KMS-11 (cell line): ENCODE results near the gene DNAJC1.

Experiments used
- H2AFZ ChIP-seq: fragments of 200-600 bp; sonication (generic); 2 replicates; pipeline ENCODE4 v1.6.1; 2016; ENCODE audit warnings: antibody characterized with exemption, mixed run types, low read depth
- H3K27ac ChIP-seq: fragments of 200-600 bp; sonication (generic); 2 replicates; pipeline ENCODE4 v1.6.1; 2016; ENCODE audit warnings: mild to moderate bottlenecking, mixed run types
- H3K27me3 ChIP-seq: fragments of 200-600 bp; sonication (generic); 2 replicates; pipeline ENCODE4 v1.6.1; 2017; ENCODE audit warnings: mild to moderate bottlenecking, low read depth, mixed run types, moderate library complexity; ENCODE audit not compliant: insufficient read depth
- H3K36me3 ChIP-seq: fragments of 200-600 bp; sonication (generic); 2 replicates; pipeline ENCODE4 v1.6.1; 2017; ENCODE audit warnings: mild to moderate bottlenecking, mixed run types; ENCODE audit not compliant: insufficient read depth
- H3K4me1 ChIP-seq: fragments of 200-600 bp; sonication (generic); 2 replicates; pipeline ENCODE4 v1.6.1; 2016; ENCODE audit warnings: mild to moderate bottlenecking, low read depth, mixed run types; ENCODE audit not compliant: poor library complexity, severe bottlenecking
- H3K4me2 ChIP-seq: fragments of 200-600 bp; sonication (generic); 2 replicates; pipeline ENCODE4 v1.7.0; 2016; ENCODE audit warnings: mild to moderate bottlenecking, mixed run types
- H3K4me3 ChIP-seq: fragments of 200-600 bp; sonication (generic); IDR thresholded peaks from 2 replicates; pipeline ENCODE4 v1.6.1; 2017; ENCODE audit warnings: low read depth, low read length, mixed read lengths; ENCODE audit not compliant: insufficient read depth
- H3K79me2 ChIP-seq: fragments of 200-600 bp; sonication (generic); 2 replicates; pipeline ENCODE4 v1.6.1; 2016; ENCODE audit warnings: low read depth, mixed run types; ENCODE audit not compliant: insufficient read depth
- H3K9ac ChIP-seq: fragments of 200-600 bp; sonication (generic); 2 replicates; pipeline ENCODE4 v1.6.1; 2016; ENCODE audit warnings: mild to moderate bottlenecking, mixed run types
- H4K20me1 ChIP-seq: fragments of 200-600 bp; sonication (generic); 2 replicates; pipeline ENCODE4 v1.6.1; 2016; ENCODE audit warnings: mild to moderate bottlenecking, mixed run types; ENCODE audit not compliant: insufficient read depth
- TF ChIP-seq, protein P1 (sequence below): fragments of 200-600 bp; sonication (generic); conservative IDR thresholded peaks from 2 replicates; pipeline ENCODE4 v1.6.1; 2017; ENCODE audit warnings: low read depth, mild to moderate bottlenecking, antibody characterized with exemption, low read length, moderate library complexity, mixed read lengths

Gene DNAJC1

DNA sequence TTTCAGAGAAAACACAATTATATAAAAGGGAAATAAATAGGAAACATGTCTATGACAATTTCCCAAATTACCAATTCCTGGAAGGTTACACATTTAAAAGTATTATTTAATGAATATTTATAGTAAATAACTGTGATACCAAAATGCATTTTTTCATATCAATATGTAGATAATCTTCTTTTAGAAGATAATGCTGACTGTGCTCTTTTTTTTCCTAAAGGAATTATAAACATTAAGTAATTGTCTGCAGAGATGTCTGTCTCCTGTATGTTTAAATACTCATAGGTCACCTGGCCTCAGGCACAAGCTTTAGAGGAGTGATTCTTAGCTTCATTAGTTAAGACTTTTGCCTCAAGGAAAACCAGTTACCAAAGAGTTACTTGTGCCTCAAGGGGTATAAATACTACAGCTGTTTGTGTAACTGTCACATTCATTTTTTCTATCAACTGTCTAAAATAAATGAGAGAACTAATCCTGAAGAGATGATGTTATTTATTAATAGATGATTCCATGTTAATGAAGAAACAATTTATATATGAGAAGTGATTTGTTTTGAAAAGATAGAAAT is 77.1 kb downstream of the DNAJC1 start:
- Histone ChIP-seq H3K9ac (no peak overlapping the region), H2AFZ (no peak overlapping the region), H3K27ac (no peak overlapping the region), H3K4me2 (no peak overlapping the region), H3K79me2 (peaks cover 26% of the 10 kb centered on the region), H3K4me1 (peaks cover 30% of the 10 kb centered on the region), H3K27me3 (no peaks in the 10 kb centered on the region), H3K36me3 (no peaks in the 10 kb centered on the region), H3K4me3 (no peak overlapping the region), H4K20me1 (peaks cover 6% of the 10 kb centered on the region; the same call in 1 of the 2 replicates)
- TF ChIP-seq, protein P1, sequence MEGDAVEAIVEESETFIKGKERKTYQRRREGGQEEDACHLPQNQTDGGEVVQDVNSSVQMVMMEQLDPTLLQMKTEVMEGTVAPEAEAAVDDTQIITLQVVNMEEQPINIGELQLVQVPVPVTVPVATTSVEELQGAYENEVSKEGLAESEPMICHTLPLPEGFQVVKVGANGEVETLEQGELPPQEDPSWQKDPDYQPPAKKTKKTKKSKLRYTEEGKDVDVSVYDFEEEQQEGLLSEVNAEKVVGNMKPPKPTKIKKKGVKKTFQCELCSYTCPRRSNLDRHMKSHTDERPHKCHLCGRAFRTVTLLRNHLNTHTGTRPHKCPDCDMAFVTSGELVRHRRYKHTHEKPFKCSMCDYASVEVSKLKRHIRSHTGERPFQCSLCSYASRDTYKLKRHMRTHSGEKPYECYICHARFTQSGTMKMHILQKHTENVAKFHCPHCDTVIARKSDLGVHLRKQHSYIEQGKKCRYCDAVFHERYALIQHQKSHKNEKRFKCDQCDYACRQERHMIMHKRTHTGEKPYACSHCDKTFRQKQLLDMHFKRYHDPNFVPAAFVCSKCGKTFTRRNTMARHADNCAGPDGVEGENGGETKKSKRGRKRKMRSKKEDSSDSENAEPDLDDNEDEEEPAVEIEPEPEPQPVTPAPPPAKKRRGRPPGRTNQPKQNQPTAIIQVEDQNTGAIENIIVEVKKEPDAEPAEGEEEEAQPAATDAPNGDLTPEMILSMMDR, result no peak

DNA sequence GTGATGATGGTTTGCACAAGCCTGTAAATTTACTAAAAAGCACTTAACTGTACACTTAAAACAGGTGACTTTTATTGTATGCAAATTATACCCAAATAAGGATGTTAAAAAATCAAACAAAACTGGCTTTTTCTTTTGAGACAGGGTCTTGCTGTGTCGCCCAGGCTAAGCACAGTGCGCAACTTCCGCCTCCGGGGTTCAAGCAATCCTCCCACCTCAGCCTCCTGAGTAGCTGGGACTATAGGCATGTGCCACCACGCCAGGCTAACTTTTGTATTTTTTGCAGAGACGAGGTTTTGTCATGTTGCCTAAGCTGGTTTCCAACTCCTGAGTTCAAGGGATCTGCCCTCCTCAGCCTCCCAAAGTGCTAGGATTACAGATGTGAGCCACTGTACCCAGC is 77.7 kb downstream of the DNAJC1 start:
- H2AFZ ChIP-seq, result no peak overlapping the region
- peaks cover 6% of the 10 kb centered on the region; the same call in 1 of the 2 replicates for H4K20me1 ChIP-seq
- no peak overlapping the region for H3K9ac ChIP-seq
- no peaks in the 10 kb centered on the region for H3K27me3 ChIP-seq
- peaks cover 30% of the 10 kb centered on the region for H3K4me1 ChIP-seq
- H3K4me3 ChIP-seq, result no peak overlapping the region
- no peak overlapping the region for H3K4me2 ChIP-seq
- TF ChIP-seq, protein P1, result no peak
- peaks cover 21% of the 10 kb centered on the region for H3K79me2 ChIP-seq
- H3K27ac ChIP-seq, result no peak overlapping the region
- no peaks in the 10 kb centered on the region for H3K36me3 ChIP-seq

DNA sequence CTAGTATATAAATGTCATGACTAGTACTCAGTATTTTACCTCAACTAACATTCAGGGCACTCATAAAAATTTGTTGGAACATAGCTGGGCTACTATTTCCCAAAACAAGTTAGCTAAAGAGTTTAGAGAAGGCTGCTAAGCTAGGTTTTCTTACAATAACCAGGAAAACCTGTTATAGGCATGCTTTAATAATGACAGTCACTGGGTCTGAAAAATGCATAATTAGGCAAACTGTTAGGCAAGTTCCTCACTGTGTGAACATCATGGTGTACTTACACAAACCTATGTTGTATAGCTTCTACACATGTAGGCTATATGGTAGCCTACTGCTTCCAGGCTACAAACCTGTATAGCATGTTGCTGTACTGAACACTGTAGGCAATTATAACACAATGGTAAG is 79.0 kb downstream of the DNAJC1 start:
- Histone ChIP-seq H3K79me2 (peaks cover 7% of the 10 kb centered on the region), H3K4me2 (no peak overlapping the region), H3K9ac (no peak overlapping the region), H4K20me1 (peaks cover 6% of the 10 kb centered on the region; the same call in 1 of the 2 replicates), H3K36me3 (no peaks in the 10 kb centered on the region), H3K4me3 (no peak overlapping the region), H3K27ac (no peak overlapping the region), H3K27me3 (no peaks in the 10 kb centered on the region), H3K4me1 (peaks cover 38% of the 10 kb centered on the region), H2AFZ (no peak overlapping the region)
- TF ChIP-seq, protein P1, result no peak

DNA sequence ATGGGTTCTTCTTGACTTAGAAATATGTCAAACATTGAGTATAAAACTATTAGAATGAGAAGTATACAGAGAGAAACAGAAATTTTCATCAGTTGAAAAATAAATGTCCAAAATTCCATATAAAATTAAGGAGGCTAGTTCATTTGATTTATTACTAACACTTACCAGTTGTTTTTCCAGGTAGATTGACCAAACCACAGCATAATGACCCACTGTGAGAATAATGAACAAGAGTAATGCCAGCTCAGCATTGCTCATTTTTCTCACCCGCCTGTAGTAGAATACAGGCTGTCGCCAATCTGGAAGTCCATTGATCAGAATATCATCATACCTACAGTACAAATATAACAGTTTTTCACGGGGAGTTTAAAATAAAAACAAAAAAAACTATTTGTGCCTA is 82.9 kb downstream of the DNAJC1 start:
- Histone ChIP-seq H3K9ac (no peak overlapping the region), H3K36me3 (no peaks in the 10 kb centered on the region), H3K27me3 (no peaks in the 10 kb centered on the region), H2AFZ (no peak overlapping the region), H3K4me1 (peaks cover 15% of the 10 kb centered on the region), H3K79me2 (no peaks in the 10 kb centered on the region), H3K27ac (no peak overlapping the region), H3K4me2 (no peak overlapping the region), H3K4me3 (no peak overlapping the region), H4K20me1 (no peaks in the 10 kb centered on the region)
- TF ChIP-seq, protein P1, result no peak
